GM12878 (cell line): ENCODE measurements around the gene POFUT2. TPM values are rescaled to one million over a fixed set of nuclear protein-coding genes. Genes with fewer than 3 reads are reported as not detected.
A peak's percentile ranks its signal among the peaks of the same experiment; 100 is the strongest.

Source experiments
- ATAC-seq: fragments of 200-7000 bp; cut with Tn5 transposase; 3 replicates; pipeline ENCODE4 v1.9.1; 2020; ENCODE audit warnings: mild to moderate bottlenecking, moderate library complexity
- Bru-seq: library from RNA; stranded (reverse); fragments of 400-500 nt; gene quantifications from one replicate; lab custom pipeline; 2021; lab: Mats Ljungman, UMichigan
- BruChase-seq, 2 experiments: library from RNA; stranded (reverse); fragments of 400-500 nt; gene quantifications; one replicate each; lab custom pipeline; 2021; lab: Mats Ljungman, UMichigan
- BruUV-seq: library from RNA; stranded (reverse); fragments of 400-500 nt; replicated peaks from 2 replicates; lab custom pipeline; 2021; lab: Mats Ljungman, UMichigan
- CTCF ChIA-PET: fragments of 300-600 bp; sonication (Branson Sonifier 250); formaldehyde crosslinking; extraction: SDS; loops from one replicate; lab custom pipeline; 2021; ENCODE audit warnings: inconsistent platforms; lab: Yijun Ruan, JAX
- POLR2A ChIA-PET: fragments of 350-600 bp; formaldehyde crosslinking; extraction: SDS; loops from one replicate; lab custom pipeline; 2021; ENCODE audit warnings: inconsistent platforms; lab: Charles Lee
- RAD21 ChIA-PET: fragments of 300-600 bp; sonication (Branson Sonifier 250); formaldehyde crosslinking; loops from one replicate; lab custom pipeline; 2023; ENCODE audit warnings: antibody characterized with exemption; ENCODE audit not compliant: unreplicated experiment; lab: Charles Lee
- SMC1A ChIA-PET: fragments of 300-600 bp; sonication (Branson Sonifier 250); formaldehyde crosslinking; loops from one replicate; lab custom pipeline; 2023; ENCODE audit not compliant: unreplicated experiment, uncharacterized antibody; lab: Charles Lee
- DNase-seq: peaks from one replicate; pipeline ENCODE4 v3.0.0-alpha.2; 2011; ENCODE audit warnings: low read depth, low spot score
- FAIRE-seq: peaks from 3 replicates; lab custom pipeline; 2011; peaks lifted over from hg19 to GRCh38; lab: Jason Lieb, UNC
- H2AFZ ChIP-seq: 2 replicates; pipeline ENCODE4 v1.6.0; 2011; ENCODE audit warnings: low read depth, low read length, control low read depth; ENCODE audit not compliant: control insufficient read depth
- H3K27ac ChIP-seq: 2 replicates; pipeline ENCODE4 v1.5.1; 2011; ENCODE audit warnings: control low read depth; ENCODE audit not compliant: control insufficient read depth, insufficient read depth
- H3K27me3 ChIP-seq, 2 experiments: replicated peaks in 1 of 2; 2 replicates each; pipeline versions ENCODE4 v1.6.0 to v1.6.1; 2011; ENCODE audit warnings: low read length in 1 of 2; ENCODE audit not compliant: control insufficient read depth in 2 of 2, insufficient read depth in 2 of 2
- H3K36me3 ChIP-seq, 2 experiments: 2 replicates each; pipeline ENCODE4 v1.5.1; 2011; ENCODE audit warnings: low read length in 1 of 2; ENCODE audit not compliant: control insufficient read depth in 2 of 2, insufficient read depth in 2 of 2
- H3K4me1 ChIP-seq: 2 replicates; pipeline ENCODE4 v1.6.1; 2011; ENCODE audit warnings: mild to moderate bottlenecking, low read length, moderate library complexity, mixed read lengths; ENCODE audit not compliant: control insufficient read depth, insufficient read depth
- H3K4me2 ChIP-seq: 2 replicates; pipeline ENCODE4 v1.6.0; 2011; ENCODE audit warnings: control low read depth; ENCODE audit not compliant: control insufficient read depth, insufficient read depth
- H3K4me3 ChIP-seq: fragments of 200-600 bp; sonication (generic); 2 replicates; pipeline ENCODE4 v1.5.1; 2016
- H3K79me2 ChIP-seq: 2 replicates; pipeline ENCODE4 v1.6.0; 2011; ENCODE audit warnings: low read length; ENCODE audit not compliant: control insufficient read depth, insufficient read depth
- H3K9ac ChIP-seq: 2 replicates; pipeline ENCODE4 v1.8.0; 2011; ENCODE audit warnings: low read length, control low read depth, mixed read lengths; ENCODE audit not compliant: control insufficient read depth, insufficient read depth
- H3K9me3 ChIP-seq: replicated peaks from 3 replicates; pipeline ENCODE4 v1.5.1; 2011; ENCODE audit warnings: mild to moderate bottlenecking, low read length; ENCODE audit not compliant: control insufficient read depth, insufficient read depth
- H4K20me1 ChIP-seq: 2 replicates; pipeline ENCODE4 v1.6.0; 2011; ENCODE audit not compliant: control insufficient read depth, insufficient read depth
- CBX3 ChIP-seq: fragments of 200-600 bp; sonication (generic); IDR thresholded peaks from 2 replicates; pipeline ENCODE4 v1.6.1; 2016; ENCODE audit warnings: low read depth, borderline replicate concordance
- ESRRA ChIP-seq: IDR thresholded peaks from 2 replicates; pipeline ENCODE4 v1.6.1; 2012; ENCODE audit warnings: mild to moderate bottlenecking, low read length, improper control_type of control experiment
- EZH2 ChIP-seq: IDR thresholded peaks from 2 replicates; pipeline ENCODE4 v1.6.1; 2012; ENCODE audit warnings: low read depth, mild to moderate bottlenecking, control low read depth, inconsistent platforms, low read length, borderline replicate concordance; ENCODE audit not compliant: control insufficient read depth
- FOS ChIP-seq: IDR thresholded peaks from 3 replicates; pipeline ENCODE4 v1.6.1; 2011; ENCODE audit warnings: borderline replicate concordance; ENCODE audit not compliant: insufficient read length; ENCODE audit errors: extremely low read depth
- HDAC6 ChIP-seq: fragments of 200-600 bp; sonication (generic); IDR thresholded peaks from one replicate; pipeline ENCODE4 v1.8.0; 2017; ENCODE audit warnings: antibody characterized with exemption; ENCODE audit not compliant: unreplicated experiment
- KDM1A ChIP-seq: fragments of 200-600 bp; sonication (generic); IDR thresholded peaks from 2 replicates; pipeline ENCODE4 v1.6.1; 2016; ENCODE audit warnings: borderline replicate concordance
- PAX5 ChIP-seq: IDR thresholded peaks from 2 replicates; pipeline ENCODE4 v1.6.1; 2011; ENCODE audit warnings: low read depth, low read length, borderline replicate concordance
- POLR2AphosphoS5 ChIP-seq: IDR thresholded peaks from 2 replicates; pipeline ENCODE4 v1.6.1; 2011; ENCODE audit warnings: mild to moderate bottlenecking, low read length, inconsistent platforms
- SMAD5 ChIP-seq: IDR thresholded peaks from 2 replicates; pipeline ENCODE4 v1.6.1; 2016; ENCODE audit warnings: antibody characterized with exemption, low read depth
- SPI1 ChIP-seq: IDR thresholded peaks from 2 replicates; pipeline ENCODE4 v1.6.1; 2011; ENCODE audit warnings: low read depth, mild to moderate bottlenecking, low read length, moderate library complexity, borderline replicate concordance; ENCODE audit not compliant: insufficient read depth
- STAT1 ChIP-seq: fragments of 450-650 bp; conservative IDR thresholded peaks from 2 replicates; pipeline ENCODE4 v1.6.1; 2014; ENCODE audit warnings: antibody characterized with exemption, mild to moderate bottlenecking
- TAF1 ChIP-seq: IDR thresholded peaks from 2 replicates; pipeline ENCODE4 v1.6.1; 2011; ENCODE audit warnings: mild to moderate bottlenecking, low read depth, low read length, borderline replicate concordance
- TCF7 ChIP-seq: IDR thresholded peaks from 2 replicates; pipeline ENCODE4 v1.6.1; 2014; ENCODE audit warnings: antibody characterized with exemption, borderline replicate concordance
- WRNIP1 ChIP-seq: IDR thresholded peaks from 2 replicates; pipeline ENCODE4 v1.6.1; 2011; ENCODE audit warnings: low read depth, low read length, improper control_type of control experiment, borderline replicate concordance
- YBX1 ChIP-seq: fragments of 450-650 bp; IDR thresholded peaks from 2 replicates; pipeline ENCODE4 v1.6.1; 2016; ENCODE audit warnings: antibody characterized with exemption
- ZNF217 ChIP-seq: fragments of 450-650 bp; IDR thresholded peaks from 2 replicates; pipeline ENCODE4 v1.6.1; 2017; ENCODE audit warnings: antibody characterized with exemption, mild to moderate bottlenecking
- ZNF384 ChIP-seq: IDR thresholded peaks from 2 replicates; pipeline ENCODE4 v1.6.1; 2012; ENCODE audit warnings: low read depth, mild to moderate bottlenecking, low read length, improper control_type of control experiment, borderline replicate concordance
- WGBS: methylation state at CpG from one replicate; pipeline ENCODE4 v1.1.6; 2016; ENCODE audit warnings: low lambda C conversion rate; ENCODE audit not compliant: insufficient replicate concordance, insufficient coverage; ENCODE audit errors: missing lambda C conversion rate; 5-methylcytosine and 5-hydroxymethylcytosine counted together
- in situ Hi-C: fragments of 300-500 bp; cut with MboI; formaldehyde crosslinking; loops from 9 replicates; pipeline ENCODE4 v1.14.3; 2018; ENCODE audit warnings: mixed read lengths
- intact Hi-C: fragments of 100-400 bp; cut with micrococcal nuclease; formaldehyde crosslinking; loops from one replicate; pipeline ENCODE4 v1.14.2; 2022; ENCODE audit not compliant: unreplicated experiment
- long read RNA-seq, 2 experiments: library from polyadenylated mRNA; unstranded; transcript quantifications; one replicate each; pipeline ENCODE4 v2.0.0, GENCODE V29; 2019 to 2020
- polyA minus RNA-seq, 3 experiments: library from RNA; depleted of rRNA, polyadenylated mRNA; stranded (reverse); fragments of >200 nt; gene quantifications; 2 replicates each; pipeline ENCODE4 v1.2.3, GENCODE V29; 2011
- polyA plus RNA-seq, 11 experiments: library from polyadenylated mRNA; depleted of rRNA in 4 of 11; unstranded in 6 of 11; stranded (reverse) in 5 of 11; fragments of >200 nt; fragmentation: Nextera tagmentation in 4 of 11; fragmentation: Illumina TruSeq in 1 of 11; extraction: Ambion mirVana in 4 of 11; extraction: Trizol in 1 of 11; gene quantifications; 1 replicate in 1 of 11; 2 replicates in 10 of 11; pipeline versions ENCODE4 v1.2.1 to v1.2.3, GENCODE V29; 2011 to 2016; ENCODE audit warnings: inconsistent platforms in 2 of 11, missing spikeins in 2 of 11, low read depth in 1 of 11
- total RNA-seq, 4 experiments: library from RNA; depleted of rRNA in 3 of 4; stranded (reverse); fragments of >200 nt in 3 of 4; fragmentation: Illumina TruSeq in 1 of 4; extraction: Trizol in 1 of 4; gene quantifications; 2 replicates each; pipeline versions ENCODE4 v1.2.1 to v1.2.3, GENCODE V29; 2013 to 2021

The POFUT2 gene, protein sequence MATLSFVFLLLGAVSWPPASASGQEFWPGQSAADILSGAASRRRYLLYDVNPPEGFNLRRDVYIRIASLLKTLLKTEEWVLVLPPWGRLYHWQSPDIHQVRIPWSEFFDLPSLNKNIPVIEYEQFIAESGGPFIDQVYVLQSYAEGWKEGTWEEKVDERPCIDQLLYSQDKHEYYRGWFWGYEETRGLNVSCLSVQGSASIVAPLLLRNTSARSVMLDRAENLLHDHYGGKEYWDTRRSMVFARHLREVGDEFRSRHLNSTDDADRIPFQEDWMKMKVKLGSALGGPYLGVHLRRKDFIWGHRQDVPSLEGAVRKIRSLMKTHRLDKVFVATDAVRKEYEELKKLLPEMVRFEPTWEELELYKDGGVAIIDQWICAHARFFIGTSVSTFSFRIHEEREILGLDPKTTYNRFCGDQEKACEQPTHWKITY
- total RNA-seq (2013; cell fraction: nucleolus; rRNA removed), result 49.9 and 52.0 TPM in 2 replicates
- total RNA-seq (2014; rRNA removed) (5.3 and 7.6 TPM in 2 replicates), total RNA-seq (2014; rRNA removed; fragmentation: Illumina TruSeq; extraction: Trizol) (3.6 and 4.5 TPM in 2 replicates), total RNA-seq (2021) (11.8 and 15.1 TPM in 2 replicates), polyA plus RNA-seq (2011; rRNA removed) (8.0 and 9.1 TPM in 2 replicates), polyA plus RNA-seq (2014; fragmentation: Illumina TruSeq; extraction: Trizol) (4.7 and 8.0 TPM in 2 replicates), polyA plus RNA-seq (2014; fragmentation: Nextera tagmentation; extraction: Ambion mirVana) (1 to 10 TPM; 1.2 to 1.6 TPM), polyA plus RNA-seq (2014; rRNA removed) (12.2 and 12.7 TPM in 2 replicates), polyA plus RNA-seq (2016; fragmentation: Nextera tagmentation; extraction: Ambion mirVana) (1 to 10 TPM; 5.2 to 6.0 TPM), polyA minus RNA-seq (2011; rRNA and poly(A)+ RNA removed) (6.0 and 9.5 TPM in 2 replicates), Bru-seq, nascent RNA (percentile 73 among the genes with signal in this experiment), BruChase-seq, experiment 1, labeled RNA remaining after a 6-hour chase (percentile 79 among the genes with signal in this experiment), BruChase-seq, experiment 2, labeled RNA remaining after a 2-hour chase (percentile 82 among the genes with signal in this experiment)
- polyA plus RNA-seq (2011; ENCODE audit: low read depth), result 5.5 TPM
- polyA plus RNA-seq (2011; cell fraction: cytosol; rRNA removed), result 7.5 and 9.1 TPM in 2 replicates
- polyA plus RNA-seq (2011; cell fraction: nucleus; rRNA removed), result 97.7 and 118 TPM in 2 replicates
- 13.8 and 15.7 TPM in 2 replicates for polyA plus RNA-seq (2012)
- 0.67 and 1.8 TPM in 2 replicates for polyA minus RNA-seq (2011; cell fraction: cytosol; rRNA and poly(A)+ RNA removed)
- 19.7 and 22.3 TPM in 2 replicates for polyA minus RNA-seq (2011; cell fraction: nucleus; rRNA and poly(A)+ RNA removed)
- long read RNA-seq, experiment 1, result 0 reads
- long read RNA-seq, experiment 2, partial matches to known transcripts, result 0 of 1 reads
- long read RNA-seq, experiment 2, other reads (novel, unspliced or antisense), result 1 of 1 reads

DNA sequence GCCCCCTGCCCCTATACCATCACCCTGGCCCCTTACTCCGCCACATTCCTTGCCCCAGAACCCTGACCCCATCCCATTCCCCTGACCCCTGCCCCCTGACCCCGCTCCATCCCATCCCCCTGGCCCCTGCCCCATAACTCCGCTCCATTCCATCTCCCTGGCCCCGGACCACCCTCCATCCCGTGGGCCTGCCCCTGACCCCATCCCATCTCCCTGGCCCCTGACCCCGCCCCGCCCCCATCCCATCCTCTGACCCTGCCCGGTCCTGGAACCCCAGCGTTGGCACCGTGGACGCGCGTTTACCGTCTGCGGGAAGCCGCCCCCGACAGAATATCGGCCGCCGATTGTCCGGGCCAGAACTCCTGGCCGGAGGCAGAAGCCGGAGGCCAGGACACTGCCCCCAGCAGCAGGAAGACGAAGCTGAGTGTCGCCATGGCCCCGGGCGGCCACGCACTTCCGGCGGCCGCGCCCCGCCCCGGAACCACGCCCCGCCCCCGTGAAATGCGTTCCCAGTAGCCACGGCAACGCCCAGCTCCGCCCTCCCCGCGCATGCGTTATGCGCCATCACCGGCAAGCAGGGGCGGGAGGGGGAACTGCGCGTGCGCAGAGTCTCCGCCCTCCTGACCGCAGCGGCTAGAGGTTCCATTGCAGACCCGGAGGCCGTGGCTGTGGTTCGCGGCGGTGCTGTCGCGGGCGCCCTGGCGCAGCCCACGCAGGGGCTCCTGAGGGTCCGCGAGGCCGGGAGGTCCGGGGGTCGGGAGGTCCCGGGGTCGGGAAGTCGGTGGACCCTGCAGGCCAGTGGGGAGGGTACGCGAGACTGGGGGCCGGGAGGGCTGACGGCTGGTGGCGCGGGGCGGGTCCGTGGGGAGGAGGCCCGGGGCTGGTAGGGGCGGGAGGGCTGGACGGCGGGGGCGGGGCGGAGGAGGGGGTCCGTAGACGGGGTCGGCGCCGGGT is at the start of gene POFUT2:
Gene POFUT2 (minus strand): TSS at position 458 of the 954 bp plus-strand sequence. CDS start 24 bp downstream, at position 434.
- Histone ChIP-seq H3K4me2 (peak within 1 kb of the TSS; percentile 60), H3K4me3 (peak within 1 kb of the TSS; percentile 98), H2AFZ (peak within 1 kb of the TSS; percentile 83), H3K79me2 (peaks cover 4% of the 10 kb centered on the region), H4K20me1 (no peaks in the 10 kb centered on the region), H3K4me1 (0 out of 2 replicates have a peak, but pooled peaks cover 4% of the 10 kb centered on the region), H3K36me3 (peaks cover 0 to 4% of the 10 kb centered on the region in 2 experiments; a peak in 3 of 4 replicates), H3K27ac (no peak within 1 kb of the TSS), H3K9ac (peak within 1 kb of the TSS; percentile 60; the same call in 1 of the 2 replicates), H3K9me3 (no peaks in the 10 kb centered on the region), H3K27me3 (no peaks in the 10 kb centered on the region)
- ChIA-PET CTCF (interaction anchor here (0.6 to 8.2 kb wide), 4 partner anchors 135 to 160 kb away, joined by 3 to 87 read pairs (median 5); no protein-coding TSS in a partner anchor), POLR2A (interaction anchor here (0.7 to 1.0 kb wide), 4 partner anchors 96 to 414 kb away, joined by 4 to 5 read pairs (median 4); partner anchors contain the start of gene PTTG1IP), SMC1A (interaction anchor here (0.9 to 1.4 kb wide), 2 partner anchors 135 to 147 kb away, joined by 4 to 8 read pairs; no protein-coding TSS in a partner anchor), RAD21 (interaction anchor here (0.6 to 1.6 kb wide), 7 partner anchors 75 to 535 kb away, joined by 3 to 9 read pairs (median 5); no protein-coding TSS in a partner anchor)
- peak; percentile 82 for DNase-seq
- peak; percentile 91 for ATAC-seq
- FAIRE-seq, result peak; percentile 98
- WGBS, result under 1% methylated on average over 27 of the region's 90 CpGs
- intact Hi-C loops, result loop anchor here (5.0 kb wide), 2 partner anchors 145 to 305 kb away; no protein-coding TSS in a partner anchor
- BruUV-seq, result no TSS peak
- in situ Hi-C loops, result no loop called here
- TF ChIP-seq ZNF217 (no peak), EZH2 (no peak), ESRRA (no peak), CBX3 (no peak), TAF1 (peak; percentile 43; the same call in 1 of the 2 replicates), WRNIP1 (no peak), SPI1 (no peak), ZNF384 (no peak), FOS (no peak), POLR2AphosphoS5 (peak; percentile 46; the same call in 1 of the 2 replicates), SMAD5 (no peak), TCF7 (no peak), STAT1 (no peak), KDM1A (no peak), YBX1 (no peak), HDAC6 (no peak), PAX5 (no peak; the same call in 1 of the 2 replicates)
